Midbrain (tissue), 1 donor: ENCODE data around the gene CCNH.

Experiments
- DNase-seq: peaks from one replicate; lab custom pipeline; 2025; lab: John Stamatoyannopoulos, UW

CCNH gene

DNA sequence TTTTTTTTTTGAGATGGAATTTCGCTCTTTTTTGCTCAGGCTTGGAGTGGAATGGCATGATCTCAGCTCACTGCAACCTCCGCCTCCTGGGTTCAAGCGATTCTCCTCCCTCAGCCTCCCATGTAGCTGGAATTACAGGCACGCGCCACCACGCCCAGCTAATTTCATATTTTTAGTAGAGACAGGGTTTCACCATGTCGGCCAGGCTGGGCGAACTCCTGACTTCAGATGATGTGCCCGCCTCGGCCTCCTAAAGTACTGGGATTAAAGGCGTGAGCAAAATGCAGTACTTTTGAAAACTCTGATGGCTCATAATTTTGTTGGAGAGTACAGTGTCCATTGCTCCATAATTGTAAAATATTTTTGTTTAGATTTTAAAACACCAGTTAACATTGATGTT lies 52.6 kb downstream of the CCNH start:
- DNase-seq, result no peak

- no peak for DNase-seq
These were observed 53.6 kb downstream of the CCNH start for GRCh38 chr5:87359106-87359505.

DNA sequence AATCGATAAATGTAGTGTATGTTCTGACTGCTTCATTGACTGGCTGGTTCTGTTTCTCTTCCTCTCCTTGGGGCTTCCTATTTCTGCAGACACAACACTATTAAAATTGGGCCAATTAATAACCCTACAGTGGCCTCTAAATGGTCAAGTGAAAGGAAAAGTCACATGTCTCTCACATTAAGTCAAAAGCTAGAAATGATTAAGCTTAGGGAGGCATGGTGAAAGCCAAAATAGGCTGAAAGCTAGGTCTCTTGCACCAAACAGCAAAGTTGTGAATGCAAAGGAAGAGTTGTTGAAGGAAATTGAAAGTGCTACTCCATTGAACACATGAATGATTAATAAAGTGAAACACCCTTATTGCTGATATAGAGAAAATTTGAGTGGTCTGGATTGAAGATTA lies 58.2 kb downstream of the CCNH start:
- DNase-seq, result no peak

DNA sequence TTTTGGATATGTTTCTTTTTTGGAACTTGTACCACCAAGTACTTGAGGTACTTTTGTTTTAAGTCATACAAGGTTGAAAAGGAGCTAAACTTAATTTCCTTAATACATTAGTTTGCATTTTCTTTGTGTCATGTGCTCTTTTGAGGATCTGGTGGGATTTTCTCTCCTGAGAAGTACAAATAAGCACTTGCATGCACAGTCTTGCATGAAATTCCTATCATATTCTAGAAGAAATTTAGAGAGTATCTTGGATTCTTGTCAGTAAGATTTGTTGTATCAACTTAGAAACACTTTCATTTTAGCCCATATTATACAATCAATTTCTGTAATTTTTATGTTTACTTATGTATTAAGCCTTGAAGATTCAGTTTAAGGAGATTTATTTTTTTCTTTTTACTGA lies 64.9 kb downstream of the CCNH start:
- no peak for DNase-seq

GRCh38 chr5:87347272-87347671 lies 65.5 kb downstream of the CCNH start:
- DNase-seq, result no peak
